SK-N-SH (cell line): ENCODE results near the gene ALAS1. TPM values are rescaled to one million over a fixed set of nuclear protein-coding genes. Genes with fewer than 3 reads are reported as not detected.

ENCODE experiments used
- CTCF ChIA-PET: fragments of 300-600, 350-600 bp; formaldehyde crosslinking; extraction: SDS; loops from one replicate; lab custom pipeline; 2021; lab: Yijun Ruan, JAX
- POLR2A ChIA-PET: fragments of 350-600 bp; sonication (Branson Sonifier 250); formaldehyde crosslinking; extraction: SDS; loops from one replicate; lab custom pipeline; 2020; ENCODE audit warnings: antibody characterized with exemption, inconsistent platforms; lab: Yijun Ruan, JAX
- DNase-seq: peaks from one replicate; pipeline ENCODE4 v3.0.0; 2012
- H2AFZ ChIP-seq: fragments of 200-600 bp; sonication (generic); 2 replicates; pipeline ENCODE4 v1.8.1; 2016; ENCODE audit warnings: antibody characterized with exemption, mild to moderate bottlenecking, low read depth
- H3F3A ChIP-seq: fragments of 200-600 bp; sonication (generic); replicated peaks from 2 replicates; pipeline ENCODE3; 2016; ENCODE audit warnings: antibody characterized with exemption, mild to moderate bottlenecking; ENCODE audit not compliant: insufficient read depth
- H3K27ac ChIP-seq, 2 experiments: fragments of 200-500 bp in 1 of 2; fragments of 200-600 bp in 1 of 2; sonication (Bioruptor generic) in 1 of 2; sonication (generic), shearing (Covaris generic) in 1 of 2; 2 replicates each; pipeline versions ENCODE4 v1.5.1 to v1.6.1; 2014 to 2016; ENCODE audit warnings: low read depth in 2 of 2, inconsistent platforms in 1 of 2, low read length in 1 of 2, mild to moderate bottlenecking in 1 of 2, mixed read lengths in 1 of 2
- H3K27me3 ChIP-seq: fragments of 200-600 bp; sonication (generic), shearing (Covaris generic); 2 replicates; pipeline ENCODE4 v1.6.1; 2016; ENCODE audit warnings: mixed run types; ENCODE audit not compliant: insufficient read depth
- H3K36me3 ChIP-seq, 2 experiments: fragments of 200-500 bp in 1 of 2; fragments of 200-600 bp in 1 of 2; sonication (Bioruptor generic) in 1 of 2; sonication (generic) in 1 of 2; replicated peaks in 1 of 2; 2 replicates each; pipeline versions ENCODE3 to v1.5.1; 2014 to 2016; ENCODE audit warnings: low read length in 1 of 2, mild to moderate bottlenecking in 1 of 2; ENCODE audit not compliant: insufficient read depth in 2 of 2, control insufficient read depth in 1 of 2
- H3K4me1 ChIP-seq, 2 experiments: fragments of 200-500 bp in 1 of 2; fragments of 200-600 bp in 1 of 2; sonication (Bioruptor generic) in 1 of 2; sonication (generic), shearing (Covaris generic) in 1 of 2; 2 replicates each; pipeline versions ENCODE4 v1.5.1 to v1.6.1; 2014 to 2016; ENCODE audit warnings: low read depth in 1 of 2, low read length in 1 of 2, mixed run types in 1 of 2; ENCODE audit not compliant: insufficient read depth in 2 of 2, control insufficient read depth in 1 of 2
- H3K4me2 ChIP-seq: fragments of 200-600 bp; sonication (generic), shearing (Covaris generic); 2 replicates; pipeline ENCODE4 v1.6.1; 2017; ENCODE audit warnings: mixed run types
- H3K4me3 ChIP-seq, 2 experiments: fragments of 200-500 bp in 1 of 2; fragments of 200-600 bp in 1 of 2; sonication (Bioruptor generic) in 1 of 2; sonication (generic), shearing (Covaris generic) in 1 of 2; 2 replicates each; pipeline versions ENCODE4 v1.5.1 to v1.8.1; 2014 to 2016; ENCODE audit warnings: low read depth in 2 of 2, inconsistent platforms in 1 of 2, low read length in 1 of 2, mild to moderate bottlenecking in 1 of 2, mixed read lengths in 1 of 2, moderate library complexity in 1 of 2
- H3K79me2 ChIP-seq: fragments of 200-600 bp; sonication (generic); 2 replicates; pipeline ENCODE4 v1.8.1; 2017; ENCODE audit warnings: mild to moderate bottlenecking; ENCODE audit not compliant: insufficient read depth
- H3K9ac ChIP-seq: fragments of 200-600 bp; sonication (generic); 2 replicates; pipeline ENCODE4 v1.6.1; 2017; ENCODE audit warnings: mixed run types
- H3K9me2 ChIP-seq: fragments of 200-600 bp; sonication (generic); 2 replicates; pipeline ENCODE4 v1.6.1; 2017; ENCODE audit warnings: mixed run types
- H3K9me3 ChIP-seq: fragments of 200-600 bp; sonication (generic); 2 replicates; pipeline ENCODE4 v1.6.1; 2017; ENCODE audit warnings: mixed run types, mild to moderate bottlenecking, moderate library complexity
- H4K20me1 ChIP-seq: fragments of 200-600 bp; sonication (generic); 2 replicates; pipeline ENCODE4 v1.6.1; 2017; ENCODE audit warnings: mild to moderate bottlenecking, mixed run types; ENCODE audit not compliant: insufficient read depth
- FOXJ3 ChIP-seq: sonication (generic); formaldehyde crosslinking; IDR thresholded peaks from 2 replicates; pipeline ENCODE4 v1.5.1; 2020; ENCODE audit warnings: mild to moderate bottlenecking, missing genetic modification reagents
- MEF2A ChIP-seq: IDR thresholded peaks from 2 replicates; pipeline ENCODE4 v1.4.0; 2012; ENCODE audit warnings: low read depth, borderline replicate concordance
- MXI1 ChIP-seq: IDR thresholded peaks from 2 replicates; pipeline ENCODE4 v1.6.1; 2012; ENCODE audit warnings: mild to moderate bottlenecking, low read depth, low read length, improper control_type of control experiment
- NFIC ChIP-seq: IDR thresholded peaks from 2 replicates; pipeline ENCODE4 v1.4.0; 2012; ENCODE audit warnings: borderline replicate concordance
- NRF1 ChIP-seq: IDR thresholded peaks from 2 replicates; pipeline ENCODE4 v1.6.1; 2012; ENCODE audit warnings: low read depth, mild to moderate bottlenecking, low read length
- PBX3 ChIP-seq: IDR thresholded peaks from 2 replicates; pipeline ENCODE4; 2012
- YY1 ChIP-seq: IDR thresholded peaks from 2 replicates; pipeline ENCODE4 v1.4.0; 2012; ENCODE audit warnings: low read depth, mild to moderate bottlenecking
- WGBS: methylation state at CpG from one replicate; pipeline ENCODE4 v1.1.6; 2017; ENCODE audit warnings: low lambda C conversion rate; 5-methylcytosine and 5-hydroxymethylcytosine counted together
- polyA plus RNA-seq, 3 experiments: library from polyadenylated mRNA; depleted of rRNA; stranded (reverse); fragments of >200 nt; gene quantifications; 2 replicates each; pipeline ENCODE4 v1.2.3, GENCODE V29; 2012
- TF ChIP-seq, protein P1 (sequence below): IDR thresholded peaks from 2 replicates; pipeline ENCODE4 v1.4.0; 2012; ENCODE audit warnings: low read depth

The ALAS1 gene
- polyA plus RNA-seq, 1 of the 3 experiments (the other 2 are of a cell fraction), result 47.9 TPM

DNA sequence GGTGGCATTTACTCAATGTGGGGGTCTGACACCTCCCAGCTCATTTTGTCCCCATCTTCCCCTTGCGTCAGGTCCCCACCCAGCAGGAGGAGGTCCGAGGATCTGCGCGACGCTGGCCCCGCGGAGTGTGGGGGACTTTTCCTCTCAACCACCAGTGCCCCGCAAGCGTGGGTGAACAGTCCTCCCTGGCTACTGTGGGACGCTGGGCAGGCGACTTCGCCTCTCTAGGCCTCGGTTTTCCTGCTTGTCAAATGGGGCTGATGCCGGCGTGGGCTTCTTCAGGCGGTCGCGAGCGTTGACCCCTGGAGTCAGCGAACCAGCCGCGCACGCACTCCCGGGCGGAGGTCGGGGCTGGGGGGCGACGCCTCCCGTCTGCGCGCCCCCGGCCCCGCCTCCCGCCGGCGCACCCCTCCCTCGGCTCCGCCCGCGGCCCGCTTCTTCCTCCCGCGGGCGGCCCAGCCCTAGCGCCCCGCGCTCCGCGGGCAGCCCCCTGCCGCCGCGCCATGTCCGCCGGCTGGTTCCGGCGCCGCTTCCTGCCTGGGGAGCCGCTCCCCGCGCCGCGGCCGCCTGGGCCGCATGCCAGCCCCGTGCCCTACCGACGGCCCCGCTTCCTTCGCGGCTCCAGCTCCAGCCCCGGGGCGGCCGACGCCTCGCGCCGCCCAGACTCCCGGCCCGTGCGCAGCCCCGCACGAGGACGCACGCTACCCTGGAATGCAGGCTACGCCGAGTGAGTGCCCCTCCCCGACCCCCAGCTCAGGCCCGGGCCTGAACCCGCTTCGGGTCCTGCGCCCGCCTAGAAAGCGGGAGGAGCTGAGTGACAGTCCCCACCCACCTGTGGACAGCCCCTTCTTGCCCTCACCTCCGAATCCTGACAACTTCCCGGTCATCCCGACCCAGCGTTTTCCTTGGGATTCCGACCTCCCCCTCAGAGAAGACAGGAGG lies 47.6 kb downstream of the ALAS1 start, which contains the start of gene PPM1M:
Gene PPM1M (plus strand): TSS at position 438 of the 942 bp plus-strand sequence. CDS start 66 bp downstream, at position 504.
- Histone ChIP-seq H3K9me2 (no peaks in the 10 kb centered on the region), H3K4me2 (peak within 1 kb of the TSS; percentile 88), H3K27me3 (no peaks in the 10 kb centered on the region), H3K27ac (peak within 1 kb of the TSS; percentile 30 to 73; a peak in 3 of 4 replicates), H3K9me3 (no peaks in the 10 kb centered on the region), H4K20me1 (no peaks in the 10 kb centered on the region), H3K79me2 (no peaks in the 10 kb centered on the region), H3K4me1 (peaks cover 4 to 43% of the 10 kb centered on the region in 2 experiments; a peak in 3 of 4 replicates), H2AFZ (peak within 1 kb of the TSS; percentile 81; the same call in 1 of the 2 replicates), H3K9ac (peak within 1 kb of the TSS; percentile 59; the same call in 1 of the 2 replicates), H3F3A (peaks cover 37% of the 10 kb centered on the region), H3K4me3 (peak within 1 kb of the TSS; percentile 57 to 60), H3K36me3 (peaks cover 2 to 17% of the 10 kb centered on the region in 2 experiments)
- 8% methylated on average over 19 of the region's 98 CpGs for WGBS
- POLR2A ChIA-PET, result interaction anchor here (1.0 to 1.9 kb wide), 5 partner anchors 8 to 42 kb away, joined by 3 to 10 read pairs (median 3); partner anchors contain the start of genes GLYCTK and WDR82
- peak; percentile 90 for DNase-seq
- CTCF ChIA-PET, result interaction anchor here (0.6 to 2.7 kb wide), 8 partner anchors 10 to 636 kb away, joined by 3 to 12 read pairs (median 6); partner anchors contain the start of gene WDR82
- TF ChIP-seq YY1, result no peak
- peak; percentile 29; the same call in 1 of the 2 replicates for TF ChIP-seq PBX3
- no peak for TF ChIP-seq MEF2A
- TF ChIP-seq, protein P1, sequence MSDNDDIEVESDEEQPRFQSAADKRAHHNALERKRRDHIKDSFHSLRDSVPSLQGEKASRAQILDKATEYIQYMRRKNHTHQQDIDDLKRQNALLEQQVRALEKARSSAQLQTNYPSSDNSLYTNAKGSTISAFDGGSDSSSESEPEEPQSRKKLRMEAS, result peak; percentile 88
- peak; percentile 13; the same call in 1 of the 2 replicates for TF ChIP-seq NFIC
- 0 out of 2 replicates have a peak, but pooled peaks have one; percentile 22 for TF ChIP-seq NRF1
- peak; percentile 61; the same call in 1 of the 2 replicates for TF ChIP-seq MXI1

GRCh38 chr3:52246264-52246620 lies 48.3 kb downstream of the ALAS1 start:
- ChIA-PET POLR2A (interaction anchor here (1.0 to 1.6 kb wide), 4 partner anchors 9 to 41 kb away, joined by 3 read pairs; partner anchors contain the start of genes GLYCTK and WDR82), CTCF (interaction anchor here (1.2 to 2.4 kb wide), 5 partner anchors 10 to 32 kb away, joined by 3 to 12 read pairs (median 6); partner anchors contain the start of gene WDR82)
- Histone ChIP-seq H3K4me1 (peaks cover 4 to 36% of the 10 kb centered on the region in 2 experiments; a peak in 2 of 4 replicates), H3K27me3 (no peaks in the 10 kb centered on the region), H3K36me3 (peaks cover 5 to 17% of the 10 kb centered on the region in 2 experiments), H3K9ac (peak overlapping the region; percentile 59; the same call in 1 of the 2 replicates), H3K9me3 (no peaks in the 10 kb centered on the region), H3K27ac (peak overlapping the region; percentile 23 to 30; a peak in 2 of 4 replicates), H4K20me1 (no peaks in the 10 kb centered on the region), H2AFZ (peak overlapping the region; percentile 81; the same call in 1 of the 2 replicates), H3K4me3 (peak overlapping the region; percentile 57 to 60), H3K4me2 (peak overlapping the region; percentile 88), H3F3A (peaks cover 40% of the 10 kb centered on the region), H3K79me2 (no peaks in the 10 kb centered on the region), H3K9me2 (no peaks in the 10 kb centered on the region)
- no peak for TF ChIP-seq FOXJ3 (CRISPR knock-in tag)
- TF ChIP-seq NFIC, result no peak
- DNase-seq, result no peak
- WGBS, result 47% methylated on average over 6 of the region's 8 CpGs
